HG03139 (cell line): ENCODE measurements around the gene CHTF8.
A peak's percentile ranks its signal among the peaks of the same experiment; 100 is the strongest.
"Not testable (repeated sequence)": the region's sequence is repeated elsewhere in the genome, so short reads cannot be mapped to it uniquely, and the experiment has no call there.

ENCODE experiments used
- ATAC-seq: cut with Tn5 transposase; IDR thresholded peaks from one replicate; pipeline ENCODE4 v1.9.1; 2021; ENCODE audit not compliant: unreplicated experiment

Gene CHTF8

GRCh38 chr16:69132424-69133252 lies at the start of gene CHTF8, which contains the start of gene UTP4:
Gene CHTF8, minus strand, starts transcription at chr16:69132588. Its CDS starts 11,130 bp downstream, at chr16:69121458.
Gene UTP4, plus strand, starts transcription at chr16:69132649. Its CDS starts 811 bp downstream, at chr16:69133460.
- ATAC-seq, result peak; percentile 77

GRCh38 chr16:69180011-69180338 lies 47.6 kb upstream of the CHTF8 start:
- no peak for ATAC-seq

DNA sequence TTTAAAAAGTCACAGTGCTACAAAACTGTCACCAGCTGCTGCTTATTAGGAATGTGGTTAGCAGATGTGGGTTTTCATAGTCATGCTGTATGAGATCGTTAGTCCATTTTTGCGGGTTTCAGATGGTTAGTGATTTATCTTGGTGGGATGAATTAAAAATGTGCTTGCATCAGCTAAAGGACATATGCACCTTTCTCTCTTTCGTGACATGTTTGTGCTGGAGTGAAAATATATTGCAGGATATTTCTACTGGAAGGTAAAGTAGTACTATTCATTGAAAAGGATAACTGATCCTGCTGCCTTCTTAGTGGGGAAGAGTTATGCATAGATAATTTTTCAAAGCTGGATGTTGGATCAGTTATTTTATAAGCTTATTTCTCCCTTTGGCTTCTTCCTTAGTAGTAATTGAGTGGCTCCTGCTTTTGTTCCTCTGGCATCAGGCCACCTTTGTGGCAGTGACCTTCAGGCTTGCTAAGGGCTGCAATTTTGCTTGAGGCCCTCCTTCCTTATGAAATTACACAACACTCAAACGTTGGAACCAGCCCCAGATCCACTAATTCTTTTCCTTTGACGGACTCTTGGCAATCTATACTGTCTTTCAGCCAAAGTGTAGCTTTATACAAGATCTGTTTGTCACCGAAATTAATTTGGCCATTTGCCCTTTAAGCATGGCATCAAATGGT lies 47.1 kb upstream of the CHTF8 start:
- ATAC-seq, result no peak

DNA sequence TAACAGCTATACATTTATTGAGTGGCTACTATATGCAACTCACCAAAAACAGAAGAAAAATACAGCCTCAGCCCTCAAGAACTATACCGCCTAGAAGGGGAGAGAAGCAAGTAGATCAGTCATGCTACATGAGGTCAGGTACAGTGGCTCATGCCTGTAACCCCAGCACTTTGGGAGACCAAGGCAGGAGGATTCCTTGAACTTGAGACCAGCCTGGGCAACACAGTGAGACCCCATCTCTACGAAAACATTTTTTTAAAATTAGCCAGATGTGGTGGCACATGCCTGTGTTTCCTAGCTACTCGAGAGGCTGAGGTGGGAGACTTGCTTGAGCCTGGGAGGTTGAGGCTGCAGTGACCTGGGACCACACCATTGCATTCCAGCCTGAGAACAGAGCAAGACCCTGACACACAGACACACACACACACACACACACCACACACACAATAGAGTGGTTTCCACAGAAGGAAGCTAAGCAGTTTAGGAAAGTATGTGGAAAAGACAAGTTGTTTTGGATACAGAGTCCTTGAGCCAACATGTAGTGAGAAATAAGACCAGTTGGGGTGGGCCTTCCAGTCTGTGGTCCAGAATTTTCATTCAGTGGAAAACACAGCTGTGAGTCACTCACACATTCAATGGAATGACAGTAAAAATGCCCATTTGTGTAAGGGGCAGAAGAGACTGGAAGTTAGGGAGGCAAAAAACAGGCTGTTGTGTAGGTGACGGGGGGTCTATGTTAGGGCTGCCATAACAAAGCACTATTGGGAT lies 43.8 kb upstream of the CHTF8 start:
- no peak for ATAC-seq

- ATAC-seq, result no peak
Observed at GRCh38 chr16:69171325-69172084, 39.1 kb upstream of the CHTF8 start.

GRCh38 chr16:69169607-69170352 lies 37.4 kb upstream of the CHTF8 start:
- ATAC-seq, result no peak

- ATAC-seq, result no peak
Observed at GRCh38 chr16:69169051-69169450, 36.7 kb upstream of the CHTF8 start.

- ATAC-seq, result no peak
Observed at GRCh38 chr16:69166946-69167930, 34.9 kb upstream of the CHTF8 start.

- no peak for ATAC-seq
Observed at GRCh38 chr16:69166221-69166833, 33.9 kb upstream of the CHTF8 start.

DNA sequence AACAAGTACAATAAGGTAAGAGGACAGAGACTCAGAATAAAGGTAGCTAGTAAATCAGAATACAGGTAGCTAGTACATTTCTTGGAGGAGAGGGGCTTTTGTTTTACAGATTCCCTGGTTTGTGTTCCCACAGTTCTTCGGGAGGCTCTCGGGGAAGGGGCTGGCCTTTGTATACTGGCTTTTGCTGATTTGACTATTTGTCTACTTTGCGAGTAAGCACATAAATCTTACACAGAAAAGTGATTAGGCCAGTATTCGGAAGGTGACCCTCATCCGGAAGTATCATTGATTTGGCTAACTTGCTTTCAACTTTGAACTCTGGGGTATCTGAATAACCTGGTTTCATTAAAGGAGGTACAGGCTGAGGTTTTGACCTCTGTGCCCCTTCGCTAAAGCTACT lies 33.2 kb upstream of the CHTF8 start:
- no peak for ATAC-seq

GRCh38 chr16:69160192-69160591 lies 27.8 kb upstream of the CHTF8 start:
- ATAC-seq, result no peak

- ATAC-seq, result no peak
Observed at GRCh38 chr16:69157196-69157595, 24.8 kb upstream of the CHTF8 start.

DNA sequence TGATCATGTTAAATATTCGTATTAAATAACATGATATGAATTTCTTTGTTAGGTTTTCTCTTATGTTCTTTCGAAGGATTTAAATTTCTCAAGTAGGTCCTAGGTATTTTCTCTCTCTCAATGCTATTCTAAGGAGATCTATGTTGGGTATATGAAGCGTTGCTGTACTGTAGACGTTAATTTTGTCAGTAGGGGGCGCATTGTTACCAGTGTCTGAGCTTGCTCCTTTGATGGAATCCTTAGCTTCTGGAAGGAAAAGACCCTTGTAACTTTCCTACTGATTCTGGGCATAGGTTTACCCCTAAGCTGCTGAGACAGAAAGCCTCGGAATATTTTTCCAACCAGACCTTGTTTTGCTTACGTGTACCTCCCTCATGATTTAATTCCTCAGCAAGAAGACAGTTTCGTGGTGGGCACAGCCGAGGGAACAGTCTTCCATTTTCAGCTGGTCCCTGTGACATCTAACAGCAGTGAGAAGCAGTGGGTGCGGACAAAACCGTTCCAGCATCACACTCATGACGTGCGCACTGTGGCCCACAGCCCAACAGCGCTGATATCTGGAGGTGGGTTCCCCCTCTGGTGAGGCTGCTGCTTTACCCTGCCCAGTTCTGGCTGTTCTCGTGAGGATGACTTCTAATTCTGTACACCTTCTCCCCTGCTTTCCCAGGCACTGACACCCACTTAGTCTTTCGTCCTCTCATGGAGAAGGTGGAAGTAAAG lies 17.9 kb upstream of the CHTF8 start:
- no peak for ATAC-seq

- not testable (repeated sequence) for ATAC-seq
Observed at GRCh38 chr16:69149621-69150020, 17.2 kb upstream of the CHTF8 start.

GRCh38 chr16:69145658-69146057 lies 13.3 kb upstream of the CHTF8 start:
- ATAC-seq, result no peak

GRCh38 chr16:69143116-69143515 lies 10.7 kb upstream of the CHTF8 start:
- ATAC-seq, result no peak

DNA sequence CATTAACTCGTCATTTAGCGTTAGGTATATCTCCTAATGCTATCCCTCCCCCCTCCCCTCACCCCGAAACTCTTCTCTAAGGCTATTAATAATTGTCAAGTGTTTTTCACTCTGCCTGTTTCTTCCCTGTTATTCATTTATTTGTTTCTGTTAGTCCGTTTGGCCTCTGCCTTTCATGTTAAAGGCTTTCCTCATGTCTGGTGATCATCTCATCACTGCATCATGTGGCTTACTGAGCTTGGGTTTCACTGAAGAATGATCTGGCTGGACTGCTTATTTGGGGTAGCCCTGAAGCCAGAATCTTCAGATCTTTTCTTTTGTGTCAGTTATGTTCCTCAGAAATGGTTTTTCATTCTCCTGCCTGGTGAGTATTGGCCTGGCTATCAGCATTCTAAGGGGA lies 9.5 kb upstream of the CHTF8 start:
- no peak for ATAC-seq

DNA sequence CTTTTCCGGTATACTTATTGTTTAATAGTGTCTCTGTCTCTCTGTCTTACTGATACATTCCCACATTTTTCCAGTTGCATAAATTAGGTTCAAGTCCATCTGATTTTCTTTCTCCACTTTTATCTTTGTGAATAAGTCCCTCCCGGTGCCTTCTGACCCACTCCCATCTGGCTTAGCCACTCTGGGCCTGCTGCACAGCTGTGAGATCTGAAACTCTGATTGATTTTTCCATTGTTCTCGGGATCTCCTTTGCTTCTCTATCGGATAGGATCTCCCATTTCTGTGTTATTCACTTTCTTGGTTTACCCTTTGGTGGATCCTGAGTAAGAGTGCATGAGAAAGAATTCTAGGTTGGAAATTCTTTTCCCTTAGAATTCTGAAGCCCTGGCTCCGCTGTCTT lies 8.6 kb upstream of the CHTF8 start:
- no peak for ATAC-seq
